OCI-LY7 (cell line): ENCODE results near the gene CEND1. TPM values are rescaled to one million over a fixed set of nuclear protein-coding genes. Genes with fewer than 3 reads are reported as not detected.

Experiments
- BruUV-seq: library from RNA; stranded (reverse); fragments of 400-500 nt; replicated peaks from 2 replicates; lab custom pipeline; 2021; lab: Mats Ljungman, UMichigan
- CTCF ChIA-PET: fragments of 300-600 bp; sonication (Branson Sonifier 250); formaldehyde crosslinking; loops from one replicate; lab custom pipeline; 2022; ENCODE audit warnings: antibody characterized with exemption; ENCODE audit not compliant: unreplicated experiment; lab: Charles Lee
- POLR2A ChIA-PET: fragments of 300-600 bp; sonication (Branson Sonifier 250); formaldehyde crosslinking; loops from one replicate; lab custom pipeline; 2022; ENCODE audit warnings: antibody characterized with exemption; lab: Charles Lee
- DNase-seq: peaks from one replicate; pipeline ENCODE4 v3.0.0-alpha.2; 2015; ENCODE audit warnings: low spot score
- H2AFZ ChIP-seq: fragments of 200-600 bp; sonication (generic), shearing (Covaris generic); 2 replicates; pipeline ENCODE4 v1.6.1; 2014; ENCODE audit warnings: mild to moderate bottlenecking, antibody characterized with exemption, low read length, moderate library complexity
- H3K27ac ChIP-seq: fragments of 200-600 bp; sonication (generic); 2 replicates; pipeline ENCODE4 v1.5.1; 2014; ENCODE audit warnings: mixed run types, low read depth, mild to moderate bottlenecking, moderate library complexity, low read length, inconsistent platforms; ENCODE audit not compliant: poor library complexity, severe bottlenecking
- H3K36me3 ChIP-seq: fragments of 200-600 bp; sonication (generic); 2 replicates; pipeline ENCODE4 v1.6.1; 2014; ENCODE audit warnings: mild to moderate bottlenecking, antibody characterized with exemption, low read length, moderate library complexity, mixed read lengths; ENCODE audit not compliant: insufficient read depth
- H3K4me1 ChIP-seq: fragments of 200-600 bp; sonication (generic); 2 replicates; pipeline ENCODE4 v1.5.1; 2014; ENCODE audit warnings: mild to moderate bottlenecking, low read length; ENCODE audit not compliant: insufficient read depth, poor library complexity, severe bottlenecking
- H3K4me2 ChIP-seq: fragments of 200-600 bp; sonication (generic); 2 replicates; pipeline ENCODE4 v1.6.1; 2014; ENCODE audit warnings: mild to moderate bottlenecking, low read length
- H3K4me3 ChIP-seq: fragments of 200-600 bp; sonication (generic); 2 replicates; pipeline ENCODE4 v1.5.1; 2014; ENCODE audit warnings: mild to moderate bottlenecking, low read depth, low read length; ENCODE audit not compliant: poor library complexity, severe bottlenecking
- H3K79me2 ChIP-seq: fragments of 200-600 bp; sonication (generic); 2 replicates; pipeline ENCODE4 v1.6.1; 2016; ENCODE audit warnings: low read depth, mild to moderate bottlenecking, low read length, moderate library complexity, mixed read lengths; ENCODE audit not compliant: insufficient read depth
- H3K9me2 ChIP-seq: fragments of 200-600 bp; sonication (generic); 2 replicates; pipeline ENCODE4 v1.6.1; 2016; ENCODE audit warnings: mild to moderate bottlenecking, low read length, mixed read lengths; ENCODE audit not compliant: insufficient read depth
- H3K9me3 ChIP-seq: fragments of 200-600 bp; sonication (generic); 2 replicates; pipeline ENCODE4 v1.6.1; 2014; ENCODE audit warnings: mild to moderate bottlenecking, mixed run types, low read length, mixed read lengths
- H4K20me1 ChIP-seq: fragments of 200-600 bp; sonication (generic); 2 replicates; pipeline ENCODE4 v1.6.1; 2014; ENCODE audit warnings: mild to moderate bottlenecking, antibody characterized with exemption, low read length, moderate library complexity, mixed read lengths; ENCODE audit not compliant: insufficient read depth
- CTCF ChIP-seq: fragments of 200-600 bp; sonication (generic); conservative IDR thresholded peaks from 2 replicates; pipeline ENCODE4 v1.5.1; 2014; ENCODE audit warnings: mild to moderate bottlenecking, antibody characterized with exemption, low read length, moderate library complexity, mixed read lengths
- EZH2phosphoT487 ChIP-seq: fragments of 200-600 bp; sonication (generic); IDR thresholded peaks from 2 replicates; pipeline ENCODE4 v1.6.1; 2018; ENCODE audit warnings: low read depth, borderline replicate concordance, mild to moderate bottlenecking, mixed run types, antibody characterized with exemption, low read length, moderate library complexity, mixed read lengths
- intact Hi-C: fragments of 100-400 bp; cut with micrococcal nuclease; formaldehyde crosslinking; loops from one replicate; pipeline ENCODE4 v1.10.0; 2022; ENCODE audit not compliant: unreplicated experiment
- total RNA-seq, 2 experiments: library from RNA; depleted of rRNA in 1 of 2; stranded (reverse); fragments of >200 nt in 1 of 2; shearing (Covaris generic) in 1 of 2; gene quantifications; 2 replicates each; pipeline ENCODE4 v1.2.3, GENCODE V29; 2014 to 2022

CEND1 gene
- total RNA-seq, 2 experiments from 2014 or later, result 17.5 to 32.5 TPM

GRCh38 chr11:799641-800316 is 9.9 kb upstream of the CEND1 start:
- ChIA-PET CTCF (no interaction called here), POLR2A (interaction anchor here (0.6 kb wide), 1 partner anchor 10 kb away, joined by 6 read pairs; no protein-coding TSS in a partner anchor)
- TF ChIP-seq CTCF (no peak), EZH2phosphoT487 (no peak)
- no TSS peak for BruUV-seq
- Histone ChIP-seq H3K36me3 (peaks cover 31% of the 10 kb centered on the region; the same call in 1 of the 2 replicates), H3K9me2 (no peaks in the 10 kb centered on the region), H3K79me2 (peaks cover 8% of the 10 kb centered on the region; the same call in 1 of the 2 replicates), H4K20me1 (no peaks in the 10 kb centered on the region), H3K9me3 (no peaks in the 10 kb centered on the region), H2AFZ (no peak overlapping the region), H3K4me3 (no peak overlapping the region), H3K4me1 (peaks cover 32% of the 10 kb centered on the region), H3K27ac (no peak overlapping the region), H3K4me2 (no peak overlapping the region)
- DNase-seq, result no peak
- intact Hi-C loops, result loop anchor here (5.0 kb wide), 2 partner anchors 52 to 232 kb away; partner anchors contain the start of gene TALDO1

GRCh38 chr11:798093-798713 is 8.3 kb upstream of the CEND1 start, which contains the start of gene SLC25A22:
SLC25A22 (minus strand) TSS chr11:798281; CDS start chr11:795006, 3,275 bp downstream.
- H3K36me3 ChIP-seq, result peaks cover 39% of the 10 kb centered on the region; the same call in 1 of the 2 replicates
- H2AFZ ChIP-seq, result peak within 1 kb of the TSS; percentile 51; the same call in 1 of the 2 replicates
- CTCF ChIA-PET, result no interaction called here
- peak; percentile 88 for DNase-seq
- H3K79me2 ChIP-seq, result peaks cover 8% of the 10 kb centered on the region; the same call in 1 of the 2 replicates
- intact Hi-C loops, result loop anchor here (5.0 kb wide), 2 partner anchors 51 to 231 kb away; partner anchors contain the start of gene TALDO1
- peaks cover 20% of the 10 kb centered on the region for H3K4me1 ChIP-seq
- peak within 1 kb of the TSS; percentile 93 for H3K4me3 ChIP-seq
- peak within 1 kb of the TSS; percentile 75 for H3K27ac ChIP-seq
- peak within 1 kb of the TSS; percentile 98 for H3K4me2 ChIP-seq
- no peaks in the 10 kb centered on the region for H4K20me1 ChIP-seq
- H3K9me3 ChIP-seq, result no peaks in the 10 kb centered on the region
- peak; percentile 73 for TF ChIP-seq CTCF
- TF ChIP-seq EZH2phosphoT487, result no peak
- POLR2A ChIA-PET, result no interaction called here
- BruUV-seq, result no TSS peak
- H3K9me2 ChIP-seq, result no peaks in the 10 kb centered on the region
